Neutrophil (primary cell): Measurements from ENCODE around the gene CORO7.

Experiments used
- H3K27ac ChIP-seq: fragments of 200-600 bp; sonication (generic); 2 replicates; pipeline ENCODE4 v1.5.1; 2016; ENCODE audit warnings: mild to moderate bottlenecking, moderate library complexity
- H3K27me3 ChIP-seq: fragments of 200-600 bp; sonication (generic); 2 replicates; pipeline ENCODE4 v1.6.0; 2016; ENCODE audit warnings: mild to moderate bottlenecking
- H3K36me3 ChIP-seq: fragments of 200-600 bp; sonication (generic); 2 replicates; pipeline ENCODE4 v1.5.1; 2017
- H3K4me1 ChIP-seq, 2 experiments: fragments of 200-600 bp in 1 of 2; sonication (generic) in 1 of 2; 1 replicate in 1 of 2; 2 replicates in 1 of 2; pipeline versions ENCODE4 v1.5.1 to v1.6.1; 2013 to 2016; ENCODE audit warnings: low read depth in 1 of 2, low read length in 1 of 2, mild to moderate bottlenecking in 1 of 2, moderate library complexity in 1 of 2; ENCODE audit not compliant: control insufficient read depth in 1 of 2, insufficient read depth in 1 of 2
- H3K4me3 ChIP-seq, 2 experiments: fragments of 200-600 bp in 1 of 2; sonication (generic) in 1 of 2; 1 replicate in 1 of 2; 2 replicates in 1 of 2; pipeline ENCODE4 v1.5.1; 2013 to 2016; ENCODE audit warnings: low read depth in 1 of 2, low read length in 1 of 2, mild to moderate bottlenecking in 1 of 2, moderate library complexity in 1 of 2
- H3K9me3 ChIP-seq: fragments of 200-600 bp; sonication (generic); 2 replicates; pipeline ENCODE4 v1.5.1; 2016
- TF ChIP-seq, protein P1 (sequence below): fragments of 200-600 bp; sonication (generic); IDR thresholded peaks from 2 replicates; pipeline ENCODE4 v1.5.1; 2016; ENCODE audit warnings: antibody characterized with exemption

The CORO7 gene

GRCh38 chr16:4367393-4367856 is 49.0 kb downstream of the CORO7 start:
- no peak overlapping the region for H3K4me3 ChIP-seq
- H3K36me3 ChIP-seq: peaks cover 76% of the 10 kb centered on the region
- no peak overlapping the region for H3K27ac ChIP-seq
- TF ChIP-seq, protein P1, sequence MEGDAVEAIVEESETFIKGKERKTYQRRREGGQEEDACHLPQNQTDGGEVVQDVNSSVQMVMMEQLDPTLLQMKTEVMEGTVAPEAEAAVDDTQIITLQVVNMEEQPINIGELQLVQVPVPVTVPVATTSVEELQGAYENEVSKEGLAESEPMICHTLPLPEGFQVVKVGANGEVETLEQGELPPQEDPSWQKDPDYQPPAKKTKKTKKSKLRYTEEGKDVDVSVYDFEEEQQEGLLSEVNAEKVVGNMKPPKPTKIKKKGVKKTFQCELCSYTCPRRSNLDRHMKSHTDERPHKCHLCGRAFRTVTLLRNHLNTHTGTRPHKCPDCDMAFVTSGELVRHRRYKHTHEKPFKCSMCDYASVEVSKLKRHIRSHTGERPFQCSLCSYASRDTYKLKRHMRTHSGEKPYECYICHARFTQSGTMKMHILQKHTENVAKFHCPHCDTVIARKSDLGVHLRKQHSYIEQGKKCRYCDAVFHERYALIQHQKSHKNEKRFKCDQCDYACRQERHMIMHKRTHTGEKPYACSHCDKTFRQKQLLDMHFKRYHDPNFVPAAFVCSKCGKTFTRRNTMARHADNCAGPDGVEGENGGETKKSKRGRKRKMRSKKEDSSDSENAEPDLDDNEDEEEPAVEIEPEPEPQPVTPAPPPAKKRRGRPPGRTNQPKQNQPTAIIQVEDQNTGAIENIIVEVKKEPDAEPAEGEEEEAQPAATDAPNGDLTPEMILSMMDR: no peak
- peaks cover 9% of the 10 kb centered on the region for H3K27me3 ChIP-seq
- peaks cover 5 to 15% of the 10 kb centered on the region in 2 experiments for H3K4me1 ChIP-seq
- H3K9me3 ChIP-seq: no peaks in the 10 kb centered on the region

DNA sequence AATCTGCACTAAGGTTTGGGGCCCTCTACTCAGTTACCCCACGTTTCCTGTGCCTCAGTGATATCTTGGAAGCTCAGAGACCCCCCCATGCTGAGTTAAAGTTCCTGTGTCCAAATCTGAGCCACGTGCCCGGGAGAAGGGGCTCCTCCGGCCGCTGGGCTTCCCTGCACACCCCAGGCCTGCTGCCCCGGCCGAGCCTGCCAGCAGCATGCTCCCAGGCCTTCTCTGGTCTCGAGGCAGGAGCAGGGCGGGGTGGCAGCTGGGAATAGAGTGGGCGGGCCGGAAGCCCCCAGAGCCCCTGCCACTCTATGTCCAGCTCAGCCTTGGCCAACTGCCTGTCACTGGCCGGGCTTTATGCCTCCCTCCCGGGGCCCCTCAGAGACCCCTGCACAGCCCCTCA is 50.4 kb downstream of the CORO7 start:
- peaks cover 90% of the 10 kb centered on the region for H3K36me3 ChIP-seq
- no peaks in the 10 kb centered on the region for H3K9me3 ChIP-seq
- H3K4me3 ChIP-seq: no peak overlapping the region
- TF ChIP-seq, protein P1: no peak
- H3K27ac ChIP-seq: no peak overlapping the region
- H3K4me1 ChIP-seq: peaks cover 0 to 2% of the 10 kb centered on the region in 2 experiments
- H3K27me3 ChIP-seq: no peaks in the 10 kb centered on the region

GRCh38 chr16:4365615-4366014 is 50.8 kb downstream of the CORO7 start:
- no peak overlapping the region for H3K27ac ChIP-seq
- H3K4me1 ChIP-seq: no peaks in the 10 kb centered on the region
- no peaks in the 10 kb centered on the region for H3K27me3 ChIP-seq
- peaks cover 90% of the 10 kb centered on the region for H3K36me3 ChIP-seq
- H3K4me3 ChIP-seq: no peak overlapping the region
- TF ChIP-seq, protein P1: no peak
- H3K9me3 ChIP-seq: no peaks in the 10 kb centered on the region

DNA sequence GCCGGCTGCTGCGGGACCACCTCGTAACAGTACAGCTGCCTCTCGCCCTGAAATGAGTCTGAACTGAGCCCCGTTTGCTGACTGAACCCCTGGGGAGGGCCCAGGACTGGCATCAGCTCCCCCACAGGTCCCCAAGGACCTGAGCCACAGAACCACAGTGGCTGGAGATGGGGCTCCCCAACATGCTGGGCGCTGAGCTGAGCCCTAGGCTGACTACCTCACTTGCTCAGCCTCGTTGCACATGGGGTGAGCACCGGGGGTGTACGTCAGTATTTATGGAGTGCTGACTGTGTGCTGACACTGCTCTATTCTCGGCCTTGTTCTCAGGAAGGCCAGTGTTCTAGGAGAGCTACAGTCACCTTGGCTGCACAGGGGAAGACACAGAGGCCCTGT is 51.4 kb downstream of the CORO7 start:
- Histone ChIP-seq H3K9me3 (no peaks in the 10 kb centered on the region), H3K27me3 (no peaks in the 10 kb centered on the region), H3K27ac (no peak overlapping the region), H3K4me3 (no peak overlapping the region), H3K4me1 (no peaks in the 10 kb centered on the region), H3K36me3 (peaks cover 90% of the 10 kb centered on the region)
- TF ChIP-seq, protein P1: no peak

- no peaks in the 10 kb centered on the region for H3K27me3 ChIP-seq
- H3K4me3 ChIP-seq: no peak overlapping the region
- H3K36me3 ChIP-seq: peaks cover 90% of the 10 kb centered on the region
- H3K4me1 ChIP-seq: no peaks in the 10 kb centered on the region
- TF ChIP-seq, protein P1: no peak
- H3K9me3 ChIP-seq: no peaks in the 10 kb centered on the region
- no peak overlapping the region for H3K27ac ChIP-seq
These were observed 52.0 kb downstream of the CORO7 start for GRCh38 chr16:4364196-4365013.
